Uterus (tissue), 4 donors: ENCODE measurements around the gene GKN1. TPM values are rescaled to one million over a fixed set of nuclear protein-coding genes. Genes with fewer than 3 reads are reported as not detected.

ENCODE experiments used
- DNase-seq, 2 donors: peaks; one replicate each; pipeline ENCODE4 v3.0.0-alpha.2; 2019 to 2020
- H3K27ac ChIP-seq, 2 donors: fragments of 200-600 bp; sonication (generic); 1 replicate in 1 of 2; 2 replicates in 1 of 2; pipeline ENCODE4 v1.5.1; 2016 to 2018
- H3K27me3 ChIP-seq, 2 donors: fragments of 200-600 bp; sonication (generic); one replicate each; pipeline ENCODE4 v1.5.1; 2018 to 2019; ENCODE audit warnings: control low read depth in 1 of 2
- H3K36me3 ChIP-seq, 2 donors: fragments of 200-600 bp; sonication (generic); one replicate each; pipeline ENCODE4 v1.5.1; 2019; ENCODE audit warnings: control low read depth in 1 of 2
- H3K4me1 ChIP-seq, 2 donors: fragments of 200-600 bp; sonication (generic); one replicate each; pipeline ENCODE4 v1.5.1; 2018 to 2019; ENCODE audit warnings: control low read depth in 1 of 2
- H3K4me3 ChIP-seq, 2 donors: fragments of 200-600 bp; sonication (generic); 1 replicate in 1 of 2; 2 replicates in 1 of 2; pipeline ENCODE4 v1.5.1; 2018 to 2019; ENCODE audit warnings: mild to moderate bottlenecking in 1 of 2
- H3K9me3 ChIP-seq, 2 donors: fragments of 200-600 bp; sonication (generic); one replicate each; pipeline ENCODE4 v1.5.1; 2019; ENCODE audit warnings: control low read depth in 1 of 2
- POLR2A ChIP-seq, 2 donors: fragments of 450-650 bp; IDR thresholded peaks; one replicate each; pipeline ENCODE4 v1.6.1; 2016; ENCODE audit warnings: antibody characterized with exemption in 2 of 2, mild to moderate bottlenecking in 1 of 2, moderate library complexity in 1 of 2
- intact Hi-C: fragments of 100-400 bp; cut with DNase I; formaldehyde crosslinking; loops from one replicate; pipeline ENCODE4 v1.15.1; 2023; ENCODE audit warnings: low total_unique reads
- total RNA-seq, 4 donors: library from RNA; depleted of rRNA in 3 of 4; stranded (reverse); fragments of >200 nt in 3 of 4; gene quantifications; one replicate each; pipeline versions ENCODE4 v1.1.0 to v1.2.4, GENCODE V29; 2014 to 2023
- TF ChIP-seq, protein P1 (sequence below), 4 experiments: fragments of 200-600 bp in 2 of 4; fragments of 450-650 bp in 2 of 4; sonication (generic) in 2 of 4; IDR thresholded peaks; one replicate each; pipeline ENCODE4 v1.5.1; 2016 to 2019; ENCODE audit warnings: antibody characterized with exemption in 4 of 4, mild to moderate bottlenecking in 2 of 4, moderate library complexity in 1 of 4
- donor health status: DM: yes; HTN: yes; CAD: no.

Gene GKN1
- total RNA-seq, 4 donors from 2014 or later: not detected

DNA sequence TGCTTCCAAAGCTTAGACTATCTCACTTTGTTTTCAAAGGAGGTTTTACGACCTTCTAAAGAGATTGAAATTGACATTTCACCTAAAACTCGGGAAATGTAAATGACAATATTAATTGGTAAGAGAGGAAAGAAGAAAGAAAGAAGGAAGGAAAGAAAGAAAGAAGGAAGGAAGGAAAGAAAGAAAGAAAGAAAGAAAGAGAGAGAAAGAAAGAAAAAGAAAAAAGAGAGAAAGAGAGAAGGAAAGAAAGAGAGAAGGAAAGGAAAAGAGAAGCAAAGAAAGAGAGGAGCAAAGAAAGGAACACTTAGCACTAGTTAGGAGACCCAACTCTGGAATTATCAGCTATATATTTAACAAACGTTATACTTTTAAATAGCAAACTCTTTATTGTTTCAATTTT lies 3.7 kb downstream of the GKN1 start:
- Histone ChIP-seq H3K36me3 (no peaks in the 10 kb centered on the region), H3K27ac (no peak overlapping the region), H3K4me1 (no peaks in the 10 kb centered on the region), H3K9me3 (no peaks in the 10 kb centered on the region), H3K27me3 (no peaks in the 10 kb centered on the region), H3K4me3 (no peak overlapping the region)
- no peak for TF ChIP-seq POLR2A (IDR thresholded peaks at IDR 0.05)
- TF ChIP-seq, protein P1, sequence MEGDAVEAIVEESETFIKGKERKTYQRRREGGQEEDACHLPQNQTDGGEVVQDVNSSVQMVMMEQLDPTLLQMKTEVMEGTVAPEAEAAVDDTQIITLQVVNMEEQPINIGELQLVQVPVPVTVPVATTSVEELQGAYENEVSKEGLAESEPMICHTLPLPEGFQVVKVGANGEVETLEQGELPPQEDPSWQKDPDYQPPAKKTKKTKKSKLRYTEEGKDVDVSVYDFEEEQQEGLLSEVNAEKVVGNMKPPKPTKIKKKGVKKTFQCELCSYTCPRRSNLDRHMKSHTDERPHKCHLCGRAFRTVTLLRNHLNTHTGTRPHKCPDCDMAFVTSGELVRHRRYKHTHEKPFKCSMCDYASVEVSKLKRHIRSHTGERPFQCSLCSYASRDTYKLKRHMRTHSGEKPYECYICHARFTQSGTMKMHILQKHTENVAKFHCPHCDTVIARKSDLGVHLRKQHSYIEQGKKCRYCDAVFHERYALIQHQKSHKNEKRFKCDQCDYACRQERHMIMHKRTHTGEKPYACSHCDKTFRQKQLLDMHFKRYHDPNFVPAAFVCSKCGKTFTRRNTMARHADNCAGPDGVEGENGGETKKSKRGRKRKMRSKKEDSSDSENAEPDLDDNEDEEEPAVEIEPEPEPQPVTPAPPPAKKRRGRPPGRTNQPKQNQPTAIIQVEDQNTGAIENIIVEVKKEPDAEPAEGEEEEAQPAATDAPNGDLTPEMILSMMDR (IDR thresholded peaks at IDR 0.05): no peak
- intact Hi-C loops: no loop called here
- no peak for DNase-seq

DNA sequence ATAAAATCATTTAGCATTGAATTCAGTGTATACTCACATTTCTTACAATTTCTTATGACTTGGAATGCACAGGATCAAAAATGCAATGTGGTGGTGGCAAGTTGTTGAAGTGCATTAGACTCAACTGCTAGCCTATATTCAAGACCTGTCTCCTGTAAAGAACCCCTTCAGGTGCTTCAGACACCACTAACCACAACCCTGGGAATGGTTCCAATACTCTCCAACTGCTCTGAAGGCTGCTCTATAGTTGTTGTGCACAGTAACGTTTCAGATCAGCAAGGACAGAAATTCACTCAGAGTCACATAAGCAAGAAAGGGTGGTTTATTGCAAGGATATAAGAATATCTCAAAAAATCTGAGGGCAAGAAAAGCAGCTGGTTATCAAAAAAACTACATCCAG lies 6.5 kb downstream of the GKN1 start:
- no peak overlapping the region for H3K4me3 ChIP-seq
- no peaks in the 10 kb centered on the region for H3K36me3 ChIP-seq
- H3K9me3 ChIP-seq: no peaks in the 10 kb centered on the region
- TF ChIP-seq, protein P1 (IDR thresholded peaks at IDR 0.05): no peak
- TF ChIP-seq POLR2A (IDR thresholded peaks at IDR 0.05): no peak
- intact Hi-C loops: no loop called here
- H3K27me3 ChIP-seq: no peaks in the 10 kb centered on the region
- no peak for DNase-seq
- no peaks in the 10 kb centered on the region for H3K4me1 ChIP-seq
- no peak overlapping the region for H3K27ac ChIP-seq

DNA sequence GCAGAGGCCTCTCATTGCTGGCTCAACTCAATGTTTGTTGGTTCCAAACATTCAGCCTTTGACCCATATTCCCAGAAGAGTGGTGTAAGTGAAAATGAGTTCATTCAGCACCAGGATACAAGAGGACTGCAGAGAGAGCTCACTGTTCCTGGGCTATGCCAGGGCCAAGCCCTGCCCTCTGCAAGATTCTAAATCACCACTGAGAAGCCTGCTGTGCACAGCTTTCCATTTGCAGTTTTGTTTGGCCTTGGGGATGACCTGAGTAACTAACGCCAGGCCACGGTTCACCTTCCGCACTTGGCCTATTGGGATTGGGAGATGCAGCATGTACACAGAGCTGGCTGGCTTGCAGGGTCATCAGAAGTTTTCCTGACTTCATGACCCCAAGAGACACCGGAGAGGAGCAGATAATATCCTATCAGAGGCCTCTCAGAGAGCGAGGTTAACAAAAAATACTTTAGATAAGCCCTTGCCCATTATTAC lies 12.6 kb downstream of the GKN1 start:
- DNase-seq: no peak
- no peaks in the 10 kb centered on the region for H3K4me1 ChIP-seq

DNA sequence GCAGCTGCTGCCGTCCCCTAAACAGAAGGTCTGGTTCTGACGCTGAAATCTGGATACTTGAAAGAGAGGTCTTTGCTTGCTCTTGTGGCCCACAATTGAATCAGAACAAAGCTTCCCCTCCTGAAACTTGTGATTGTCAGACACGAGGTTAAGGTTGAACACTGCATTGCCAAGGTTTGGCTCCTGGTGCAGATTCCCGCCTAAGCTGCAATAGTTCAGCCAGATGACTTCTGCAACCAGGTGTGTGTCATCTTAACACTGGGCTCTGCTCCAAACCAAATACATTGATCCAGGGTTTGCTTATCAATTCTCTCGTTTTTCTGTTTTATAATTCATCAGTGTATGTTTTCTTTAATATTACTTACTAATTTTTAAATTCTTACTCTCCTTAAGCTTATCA lies 14.6 kb downstream of the GKN1 start:
- H3K36me3 ChIP-seq: no peaks in the 10 kb centered on the region
- no peaks in the 10 kb centered on the region for H3K9me3 ChIP-seq
- no peak for DNase-seq
- H3K4me1 ChIP-seq: no peaks in the 10 kb centered on the region
- TF ChIP-seq, protein P1 (IDR thresholded peaks at IDR 0.05): no peak
- no peak for TF ChIP-seq POLR2A (IDR thresholded peaks at IDR 0.05)
- intact Hi-C loops: no loop called here
- no peaks in the 10 kb centered on the region for H3K27me3 ChIP-seq
- H3K4me3 ChIP-seq: no peak overlapping the region
- no peak overlapping the region for H3K27ac ChIP-seq

More for the DNA sequence above, 12.6 kb downstream of the GKN1 start:
- Histone ChIP-seq H3K27ac (no peak overlapping the region), H3K36me3 (no peaks in the 10 kb centered on the region), H3K27me3 (no peaks in the 10 kb centered on the region), H3K4me3 (no peak overlapping the region), H3K9me3 (no peaks in the 10 kb centered on the region)
- intact Hi-C loops: no loop called here
- no peak for TF ChIP-seq POLR2A (IDR thresholded peaks at IDR 0.05)
- TF ChIP-seq, protein P1 (IDR thresholded peaks at IDR 0.05): no peak

DNA sequence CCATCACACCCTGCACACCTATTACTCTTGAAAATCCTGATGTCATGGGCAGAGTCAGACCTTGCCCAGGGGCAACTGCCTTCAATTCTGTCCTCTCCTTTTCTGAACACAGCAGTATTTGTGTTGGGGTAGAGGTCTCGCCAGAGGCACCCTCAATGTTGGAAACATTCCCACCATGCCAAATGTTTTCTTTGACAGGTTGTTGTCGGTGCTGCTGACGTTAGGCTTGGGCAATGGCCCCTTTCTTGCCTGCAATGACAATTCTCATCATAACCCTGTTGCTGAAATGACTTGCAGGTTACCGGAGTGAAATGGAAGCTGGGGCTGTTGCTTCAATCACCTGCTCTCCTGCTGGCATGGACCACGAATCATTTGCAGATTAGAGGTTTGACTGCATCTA lies 17.9 kb downstream of the GKN1 start:
- DNase-seq: no peak
- H3K4me3 ChIP-seq: no peak overlapping the region
- no peaks in the 10 kb centered on the region for H3K9me3 ChIP-seq
- H3K4me1 ChIP-seq: no peaks in the 10 kb centered on the region
- intact Hi-C loops: no loop called here
- no peaks in the 10 kb centered on the region for H3K27me3 ChIP-seq
- no peaks in the 10 kb centered on the region for H3K36me3 ChIP-seq
- H3K27ac ChIP-seq: no peak overlapping the region
- no peak for TF ChIP-seq POLR2A (IDR thresholded peaks at IDR 0.05)
- TF ChIP-seq, protein P1 (IDR thresholded peaks at IDR 0.05): no peak
